GM12891 (cell line): ENCODE results near the gene ZNF354C.

Experiments
- DNase-seq: peaks from one replicate; pipeline ENCODE4 v3.0.0; 2011; ENCODE audit warnings: low spot score; ENCODE audit not compliant: insufficient read length
- FAIRE-seq: peaks from 2 replicates; lab custom pipeline; 2011; peaks lifted over from hg19 to GRCh38; lab: Jason Lieb, UNC
- PAX5 ChIP-seq: IDR thresholded peaks from 2 replicates; pipeline ENCODE4 v1.6.1; 2011; ENCODE audit warnings: low read length, moderate library complexity, mild to moderate bottlenecking; ENCODE audit not compliant: insufficient read depth, severe bottlenecking
- POLR2A ChIP-seq: IDR thresholded peaks from 2 replicates; pipeline ENCODE4 v1.6.1; 2011; ENCODE audit warnings: low read depth, low read length, control low read depth
- POLR2AphosphoS5 ChIP-seq: IDR thresholded peaks from 2 replicates; pipeline ENCODE4 v1.6.1; 2011; ENCODE audit warnings: low read depth, low read length, control low read depth
- POU2F2 ChIP-seq: IDR thresholded peaks from 2 replicates; pipeline ENCODE4 v1.6.1; 2011; ENCODE audit warnings: low read depth, mild to moderate bottlenecking, control low read depth, low read length, moderate library complexity
- SPI1 ChIP-seq: IDR thresholded peaks from 2 replicates; pipeline ENCODE4 v1.6.1; 2011; ENCODE audit warnings: low read depth, low read length, control low read depth
- TAF1 ChIP-seq: IDR thresholded peaks from 2 replicates; pipeline ENCODE4 v1.6.1; 2011; ENCODE audit warnings: low read depth, low read length, control low read depth

Gene ZNF354C

DNA sequence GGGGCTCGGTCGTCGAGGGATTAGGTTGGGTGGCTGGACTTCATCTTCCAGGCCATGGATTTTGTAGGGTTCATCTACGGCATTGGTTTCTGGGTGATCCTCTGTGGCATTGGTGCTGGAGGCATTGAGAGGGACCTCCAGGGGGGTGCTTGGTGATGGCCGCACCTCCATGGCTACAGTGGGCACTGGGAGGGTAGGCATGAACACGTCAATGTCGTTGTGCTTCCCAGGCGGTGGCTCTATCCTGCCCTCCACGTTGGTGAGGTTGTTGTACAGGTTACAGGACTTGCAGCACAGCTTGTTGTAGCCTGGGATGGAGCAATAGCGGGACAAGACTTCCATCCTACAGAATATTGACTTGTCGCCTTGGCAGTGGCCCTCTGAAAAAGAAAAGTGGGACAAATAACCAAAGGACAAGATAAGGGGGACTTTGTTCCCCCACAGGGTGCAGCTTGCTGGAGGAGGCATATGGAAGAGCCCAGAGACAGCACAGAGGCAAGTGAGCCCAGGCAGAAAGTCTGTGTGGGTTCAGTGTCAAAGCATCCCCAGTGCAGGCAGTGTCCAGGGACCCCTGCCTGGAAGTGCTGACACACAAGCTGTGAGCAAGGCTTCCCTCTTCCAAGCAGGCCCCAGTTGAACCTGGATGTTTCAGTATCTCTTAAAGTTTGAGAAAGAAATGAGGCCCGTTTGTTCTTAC lies 53.9 kb downstream of the ZNF354C start:
- TF ChIP-seq POU2F2 (no peak), TAF1 (no peak), SPI1 (no peak), POLR2AphosphoS5 (no peak), POLR2A (no peak), PAX5 (no peak)
- DNase-seq (no peak), FAIRE-seq (no peak)

DNA sequence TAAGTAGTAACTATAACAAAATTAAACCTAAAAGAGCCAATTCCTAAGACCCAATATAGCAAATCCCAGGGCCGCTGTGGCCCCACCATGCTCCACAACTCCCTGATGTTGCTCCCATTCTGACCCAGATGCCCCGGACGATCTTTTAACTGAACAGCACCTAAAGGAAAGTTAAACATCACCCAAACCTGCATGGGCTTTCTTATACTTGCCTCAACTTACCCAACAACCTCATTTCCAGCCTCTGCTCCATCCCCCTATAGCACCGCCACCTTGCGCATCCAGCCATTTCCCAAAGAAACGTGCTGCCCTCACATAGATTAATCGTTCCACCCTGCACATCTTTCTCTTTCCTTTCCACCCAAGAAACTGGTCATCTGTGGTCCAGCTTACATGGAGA lies 54.6 kb downstream of the ZNF354C start:
- no peak for FAIRE-seq
- TF ChIP-seq POU2F2 (no peak), TAF1 (no peak), PAX5 (no peak), POLR2A (no peak), SPI1 (no peak), POLR2AphosphoS5 (no peak)
- no peak for DNase-seq

DNA sequence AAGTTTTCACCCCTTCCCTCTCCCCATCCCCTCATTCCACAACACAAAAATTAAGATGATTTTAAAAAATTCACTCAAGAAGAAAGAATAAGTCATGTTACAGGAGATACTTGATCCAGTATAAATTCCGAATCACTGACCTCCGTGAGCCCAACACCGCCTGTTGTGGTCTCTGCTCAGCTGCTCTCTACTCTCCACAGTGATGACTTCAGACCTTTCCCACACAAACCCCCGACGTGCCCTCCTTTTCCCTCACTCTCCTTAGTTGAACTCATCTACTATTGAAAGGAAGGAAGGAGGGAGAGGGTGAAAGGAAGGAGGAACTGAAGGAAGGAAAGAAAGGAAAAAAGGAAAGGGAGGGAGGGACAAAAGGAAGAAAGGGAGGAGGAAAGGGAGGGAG lies 55.1 kb downstream of the ZNF354C start:
- no peak for TF ChIP-seq TAF1
- TF ChIP-seq POLR2A: no peak
- no peak for TF ChIP-seq PAX5
- TF ChIP-seq POLR2AphosphoS5: no peak
- no peak for TF ChIP-seq SPI1
- no peak for TF ChIP-seq POU2F2
- FAIRE-seq: no peak
- DNase-seq: no peak

DNA sequence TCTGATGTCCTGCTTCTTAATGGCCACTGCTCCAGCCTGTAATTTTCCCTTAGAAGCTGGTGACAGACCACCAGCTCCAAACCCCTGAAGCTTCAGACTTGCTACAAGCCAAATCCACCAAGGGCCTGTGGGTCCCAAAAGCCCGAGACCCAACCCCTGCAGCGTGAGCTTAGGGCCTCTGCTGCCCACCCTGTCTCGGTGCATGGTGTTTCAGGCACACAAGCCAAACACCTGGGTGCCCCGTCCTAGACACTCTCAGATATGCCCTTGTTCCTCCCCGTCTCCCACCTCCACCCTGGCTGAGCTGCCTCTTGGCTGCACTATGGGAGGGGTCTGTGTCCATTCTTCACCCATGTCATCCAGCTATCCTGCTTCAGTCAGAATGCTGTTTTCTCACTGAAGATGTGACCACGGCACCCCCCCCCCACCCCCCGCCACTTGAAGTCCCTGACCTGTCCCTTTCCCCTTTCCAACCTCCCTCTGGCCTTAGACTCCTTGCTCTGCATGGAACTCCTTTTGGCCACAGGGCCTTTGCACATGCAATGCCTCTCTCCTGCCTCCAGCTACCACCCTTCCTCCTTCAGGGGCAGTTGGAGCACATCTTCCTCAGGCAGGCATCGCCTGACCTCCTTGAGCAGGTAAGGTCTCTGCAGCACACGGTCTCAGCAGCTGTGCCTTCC lies 55.8 kb downstream of the ZNF354C start:
- no peak for FAIRE-seq

DNA sequence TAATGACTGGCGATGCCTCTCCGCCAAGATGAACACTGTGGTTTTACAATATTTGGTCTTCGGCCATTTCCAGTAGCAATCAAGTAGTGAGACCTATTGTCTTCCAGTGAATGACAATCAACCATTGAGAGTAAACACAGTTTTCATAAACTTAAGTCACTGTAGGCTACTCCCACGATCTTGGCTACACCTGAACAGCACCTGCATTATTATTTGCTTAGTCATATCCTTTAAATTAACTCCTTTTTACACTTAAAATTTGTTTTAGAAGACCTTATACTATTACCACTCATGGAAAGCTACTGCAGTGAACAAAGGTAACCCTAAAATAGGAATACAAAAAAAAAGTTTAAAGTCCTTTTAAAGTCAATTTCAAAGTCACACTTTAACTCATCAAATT lies 58.2 kb downstream of the ZNF354C start:
- DNase-seq (no peak), FAIRE-seq (no peak)
- no peak for TF ChIP-seq POU2F2
- no peak for TF ChIP-seq POLR2A
- TF ChIP-seq PAX5: no peak
- no peak for TF ChIP-seq TAF1
- TF ChIP-seq SPI1: no peak
- TF ChIP-seq POLR2AphosphoS5: no peak

More for the DNA sequence above, 55.8 kb downstream of the ZNF354C start:
- no peak for TF ChIP-seq TAF1
- no peak for TF ChIP-seq POLR2AphosphoS5
- no peak for TF ChIP-seq PAX5
- no peak for TF ChIP-seq POU2F2
- no peak for TF ChIP-seq SPI1
- no peak for TF ChIP-seq POLR2A
- DNase-seq: no peak

DNA sequence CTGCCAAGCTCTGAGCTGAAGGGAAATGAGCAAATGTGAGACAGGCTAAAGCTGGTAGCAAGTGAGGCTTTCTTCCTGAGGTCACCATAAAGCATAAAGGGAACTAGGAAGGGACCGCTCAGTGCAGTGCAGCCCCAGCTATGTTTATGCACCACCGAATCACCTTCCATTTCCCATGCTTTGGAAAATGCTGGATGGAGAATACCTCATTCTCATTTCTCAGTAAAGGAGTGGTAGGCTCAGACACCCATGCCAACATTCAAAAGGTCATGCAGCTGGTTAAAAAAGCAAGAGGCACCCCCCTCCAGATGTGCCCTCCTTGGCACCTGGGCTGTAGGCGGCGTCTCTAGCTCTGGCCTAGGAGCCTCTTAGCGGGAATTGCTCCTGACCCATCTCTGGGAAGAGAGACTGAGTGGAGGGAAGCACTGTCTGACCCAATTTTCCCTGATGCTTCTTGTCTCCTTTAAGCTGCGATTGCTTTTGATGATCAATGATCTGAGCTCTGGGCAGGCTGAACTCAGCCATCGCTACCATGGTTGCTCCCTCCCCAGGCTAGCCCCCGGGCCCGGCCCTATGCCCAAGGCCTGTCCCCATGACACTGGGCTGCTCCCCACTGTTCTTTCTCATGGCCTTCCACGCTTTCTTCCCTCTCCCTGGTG lies 58.7 kb downstream of the ZNF354C start:
- FAIRE-seq (no peak), DNase-seq (no peak)
- TF ChIP-seq PAX5: no peak

DNA sequence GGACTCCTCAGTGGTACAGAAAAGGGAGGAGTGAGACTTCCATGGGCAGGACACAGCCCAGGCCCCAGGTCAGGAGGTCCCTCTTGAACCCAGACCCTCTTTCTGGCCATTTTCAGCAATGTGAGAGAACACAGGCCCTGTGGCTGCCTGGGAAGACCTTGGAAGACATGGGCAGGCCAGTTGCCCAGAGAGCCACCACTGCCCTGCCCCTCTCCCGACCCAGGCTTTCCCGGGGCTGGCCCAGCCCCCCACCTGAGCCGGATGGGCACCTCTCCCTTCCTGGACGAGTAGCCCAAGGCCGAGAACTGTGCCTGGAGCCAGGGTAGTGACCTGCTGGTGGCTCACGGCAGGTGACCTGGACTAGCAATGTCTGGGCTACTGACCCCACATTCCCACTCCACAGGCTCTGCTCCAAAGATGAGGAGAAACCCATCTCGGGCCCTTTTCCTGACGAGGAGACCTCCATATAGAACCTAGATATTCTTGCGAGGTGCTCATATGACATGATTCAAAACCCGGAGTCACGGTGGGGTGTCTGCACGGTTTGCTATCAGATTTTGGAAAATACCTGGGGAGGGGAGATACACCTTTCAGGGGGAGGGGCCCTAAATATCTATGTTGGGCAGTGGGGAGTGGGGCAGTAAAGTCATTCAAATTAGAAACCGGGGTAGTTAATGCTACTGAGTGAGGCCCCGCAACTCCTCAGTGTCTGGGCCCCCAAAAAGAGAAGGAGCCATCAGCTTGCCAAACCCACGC lies 59.4 kb downstream of the ZNF354C start:
- TF ChIP-seq PAX5 (no peak), POLR2A (no peak), POLR2AphosphoS5 (no peak), TAF1 (no peak), SPI1 (no peak), POU2F2 (no peak)
- DNase-seq: no peak
- no peak for FAIRE-seq

DNA sequence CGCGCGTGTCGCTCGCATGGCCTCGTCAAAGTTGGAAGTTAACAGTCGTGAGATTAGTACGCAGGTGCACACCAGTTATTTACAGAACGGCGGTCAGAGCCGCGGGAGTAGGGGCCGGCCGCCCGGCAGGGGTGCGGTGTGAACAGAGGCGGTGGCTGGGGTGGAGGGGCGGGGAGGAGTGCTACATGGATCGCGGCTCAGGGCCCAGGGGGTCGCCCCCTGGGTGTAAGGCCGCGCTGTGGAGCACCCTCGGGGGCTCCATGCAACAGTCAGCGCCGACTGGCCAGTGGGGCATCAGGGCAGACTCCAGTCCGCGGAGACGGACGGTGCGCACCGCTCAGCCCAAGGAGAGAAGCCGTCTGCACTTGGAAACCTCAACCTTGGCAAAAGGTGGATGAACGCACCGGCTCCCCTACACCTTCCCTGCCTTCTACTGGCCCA lies 60.3 kb downstream of the ZNF354C start:
- FAIRE-seq (no peak), DNase-seq (no peak)
- no peak for TF ChIP-seq PAX5
- no peak for TF ChIP-seq POU2F2
- no peak for TF ChIP-seq TAF1
- no peak for TF ChIP-seq POLR2A

DNA sequence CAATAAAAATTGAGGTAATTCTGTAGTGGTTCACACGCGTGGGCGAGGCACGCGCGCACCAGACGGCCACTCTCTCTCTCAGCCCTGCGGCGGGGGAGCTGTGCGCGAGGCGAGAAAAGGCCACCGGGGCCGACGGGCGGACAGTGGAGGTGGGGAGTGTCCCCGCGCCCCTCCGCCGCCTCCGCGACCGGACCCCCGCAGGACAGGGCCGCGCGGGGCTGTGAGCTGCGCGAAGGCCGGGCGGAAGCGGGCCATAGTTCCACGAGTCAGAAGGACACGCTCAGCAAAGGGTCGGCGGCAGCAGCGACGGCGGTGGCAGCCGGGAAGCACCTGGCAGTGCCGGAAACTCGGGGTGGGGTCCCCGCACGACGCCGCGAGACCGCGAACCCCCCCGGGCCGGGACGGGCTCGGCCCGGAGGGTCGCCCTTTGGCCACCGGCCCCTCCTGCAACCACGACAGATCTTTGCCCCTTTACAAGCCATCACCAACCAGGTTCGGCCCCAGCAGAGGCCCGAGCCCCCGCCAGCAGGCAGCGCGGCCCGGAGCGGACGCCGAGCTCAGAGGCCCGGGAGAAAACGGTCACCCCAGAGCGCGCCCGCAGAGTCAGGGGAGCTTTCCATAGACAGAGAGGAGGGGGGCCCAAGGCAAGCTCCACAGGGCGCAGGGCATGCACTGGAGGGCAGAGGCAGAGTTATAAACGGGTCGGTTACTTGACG lies 60.9 kb downstream of the ZNF354C start:
- FAIRE-seq: no peak
- TF ChIP-seq POU2F2 (no peak), TAF1 (no peak), POLR2A (no peak), POLR2AphosphoS5 (no peak), PAX5 (no peak), SPI1 (no peak)
- no peak for DNase-seq
